Hepatocyte (in vitro differentiated cells): Measurements from ENCODE around the gene VEPH1. TPM values are rescaled to one million over a fixed set of nuclear protein-coding genes. Genes with fewer than 3 reads are reported as not detected.
A peak's percentile ranks its signal among the peaks of the same experiment; 100 is the strongest.

ENCODE experiments used
- DNase-seq: peaks from one replicate; pipeline ENCODE4 v3.0.0-alpha.2; 2016; ENCODE audit warnings: low spot score
- H2AFZ ChIP-seq: fragments of 200-600 bp; sonication (generic); 2 replicates; pipeline ENCODE4 v1.6.0; 2016; ENCODE audit warnings: antibody characterized with exemption, mild to moderate bottlenecking
- H3K27ac ChIP-seq: fragments of 200-600 bp; sonication (generic); 2 replicates; pipeline ENCODE4 v1.5.1; 2016; ENCODE audit warnings: mild to moderate bottlenecking
- H3K27me3 ChIP-seq: fragments of 200-600 bp; sonication (generic); 2 replicates; pipeline ENCODE4 v1.6.1; 2016
- H3K36me3 ChIP-seq: fragments of 200-600 bp; sonication (generic); replicated peaks from 2 replicates; pipeline ENCODE4 v1.5.1; 2016; ENCODE audit warnings: low read depth; ENCODE audit not compliant: insufficient read depth
- H3K4me1 ChIP-seq: fragments of 200-600 bp; sonication (generic); 2 replicates; pipeline ENCODE4 v1.5.1; 2016; ENCODE audit warnings: mild to moderate bottlenecking, moderate library complexity; ENCODE audit not compliant: insufficient read depth
- H3K4me2 ChIP-seq: fragments of 200-600 bp; sonication (generic); 2 replicates; pipeline ENCODE4 v1.6.0; 2016
- H3K4me3 ChIP-seq: fragments of 200-600 bp; sonication (generic); 2 replicates; pipeline ENCODE4 v1.5.1; 2016; ENCODE audit warnings: mild to moderate bottlenecking
- H3K79me2 ChIP-seq: fragments of 200-600 bp; sonication (generic); 2 replicates; pipeline ENCODE4 v1.6.0; 2017; ENCODE audit warnings: mild to moderate bottlenecking
- H3K9me2 ChIP-seq: fragments of 200-600 bp; sonication (generic); replicated peaks from 2 replicates; pipeline ENCODE4 v1.6.0; 2017; ENCODE audit warnings: mild to moderate bottlenecking; ENCODE audit not compliant: insufficient read depth
- H3K9me3 ChIP-seq: fragments of 200-600 bp; sonication (generic); 2 replicates; pipeline ENCODE4 v1.5.1; 2016; ENCODE audit warnings: low read depth, mild to moderate bottlenecking
- H4K20me1 ChIP-seq: fragments of 200-600 bp; sonication (generic); 2 replicates; pipeline ENCODE4 v1.6.0; 2016; ENCODE audit warnings: mild to moderate bottlenecking; ENCODE audit not compliant: insufficient read depth, poor library complexity, severe bottlenecking
- CTCF ChIP-seq: fragments of 200-600 bp; sonication (generic); IDR thresholded peaks from 2 replicates; pipeline ENCODE4 v1.5.1; 2016; ENCODE audit warnings: antibody characterized with exemption, mild to moderate bottlenecking; ENCODE audit not compliant: poor library complexity
- EZH2 ChIP-seq: fragments of 200-600 bp; sonication (generic); IDR thresholded peaks from 2 replicates; pipeline ENCODE4 v1.6.1; 2016; ENCODE audit warnings: antibody characterized with exemption, mild to moderate bottlenecking, borderline replicate concordance
- EZH2phosphoT487 ChIP-seq: fragments of 200-600 bp; sonication (generic); IDR thresholded peaks from one replicate; pipeline ENCODE4 v1.6.1; 2018; ENCODE audit warnings: antibody characterized with exemption, mild to moderate bottlenecking, low read depth, moderate library complexity; ENCODE audit not compliant: unreplicated experiment, severe bottlenecking
- WGBS: methylation state at CpG from one replicate; pipeline ENCODE4 v1.1.6; 2016; ENCODE audit warnings: low lambda C conversion rate; ENCODE audit errors: missing lambda C conversion rate; 5-methylcytosine and 5-hydroxymethylcytosine counted together
- polyA plus RNA-seq: library from polyadenylated mRNA; unstranded; fragments of >200 nt; fragmentation: Nextera tagmentation; extraction: Ambion mirVana; gene quantifications from 2 replicates; pipeline ENCODE4 v1.2.1, GENCODE V29; 2016
- total RNA-seq: library from RNA; depleted of rRNA; stranded (reverse); fragments of >200 nt; gene quantifications from 2 replicates; pipeline ENCODE4 v1.2.3, GENCODE V29; 2014

VEPH1 gene
- total and polyA plus RNA-seq, 2 experiments from 2014 or later, result 2.5 to 4.7 TPM

- TF ChIP-seq EZH2, result no peak
- TF ChIP-seq CTCF, result no peak
- no peak for TF ChIP-seq EZH2phosphoT487
- H2AFZ ChIP-seq, result no peak overlapping the region
- H3K4me1 ChIP-seq, result peaks cover 5% of the 10 kb centered on the region
- H3K79me2 ChIP-seq, result no peaks in the 10 kb centered on the region
- H3K9me3 ChIP-seq, result no peaks in the 10 kb centered on the region
- H4K20me1 ChIP-seq, result no peaks in the 10 kb centered on the region
- H3K9me2 ChIP-seq, result no peaks in the 10 kb centered on the region
- DNase-seq, result no peak
- no peaks in the 10 kb centered on the region for H3K36me3 ChIP-seq
- no peak overlapping the region for H3K4me2 ChIP-seq
- peaks cover 13% of the 10 kb centered on the region for H3K27me3 ChIP-seq
- no peak overlapping the region for H3K27ac ChIP-seq
- no peak overlapping the region for H3K4me3 ChIP-seq
- 90% methylated on average over 2 of the region's 2 CpGs for WGBS
Observed at GRCh38 chr3:157441102-157441624, 62.1 kb downstream of the VEPH1 start.

- peak overlapping the region; percentile 54 for H2AFZ ChIP-seq
- H3K9me3 ChIP-seq, result no peaks in the 10 kb centered on the region
- no peaks in the 10 kb centered on the region for H4K20me1 ChIP-seq
- peaks cover 13% of the 10 kb centered on the region for H3K27me3 ChIP-seq
- peak overlapping the region; percentile 88 for H3K4me2 ChIP-seq
- H3K4me3 ChIP-seq, result peak overlapping the region; percentile 42
- WGBS, result 5% methylated on average over 22 of the region's 22 CpGs
- no peak for TF ChIP-seq CTCF
- peak; percentile 7 for TF ChIP-seq EZH2
- TF ChIP-seq EZH2phosphoT487, result no peak
- H3K36me3 ChIP-seq, result no peaks in the 10 kb centered on the region
- peak overlapping the region; percentile 57 for H3K27ac ChIP-seq
- no peaks in the 10 kb centered on the region for H3K9me2 ChIP-seq
- no peaks in the 10 kb centered on the region for H3K79me2 ChIP-seq
- H3K4me1 ChIP-seq, result peaks cover 5% of the 10 kb centered on the region
- DNase-seq, result no peak
Observed at GRCh38 chr3:157438194-157438730, 65.0 kb downstream of the VEPH1 start.

GRCh38 chr3:157436583-157437291, 66.5 kb downstream of the VEPH1 start, which contains the start of gene PTX3:
TSS of gene PTX3 (plus strand) at chr3:157436850. CDS start at chr3:157436934, 84 bp downstream.
- no peaks in the 10 kb centered on the region for H3K9me2 ChIP-seq
- no peaks in the 10 kb centered on the region for H3K4me1 ChIP-seq
- no peaks in the 10 kb centered on the region for H3K36me3 ChIP-seq
- H3K27ac ChIP-seq, result peak within 1 kb of the TSS; percentile 57
- no peaks in the 10 kb centered on the region for H3K79me2 ChIP-seq
- peaks cover 13% of the 10 kb centered on the region for H3K27me3 ChIP-seq
- WGBS, result 14% methylated on average over 14 of the region's 15 CpGs
- peak; percentile 56 for DNase-seq
- H3K4me2 ChIP-seq, result peak within 1 kb of the TSS; percentile 88
- TF ChIP-seq CTCF (no peak), EZH2phosphoT487 (no peak), EZH2 (no peak)
- no peaks in the 10 kb centered on the region for H4K20me1 ChIP-seq
- H3K4me3 ChIP-seq, result peak within 1 kb of the TSS; percentile 42
- H2AFZ ChIP-seq, result peak within 1 kb of the TSS; percentile 54
- no peaks in the 10 kb centered on the region for H3K9me3 ChIP-seq
